GM18517 (cell line): ENCODE measurements around the gene CCT2.
A peak's percentile ranks its signal among the peaks of the same experiment; 100 is the strongest.

Source experiments
- ATAC-seq: cut with Tn5 transposase; IDR thresholded peaks from one replicate; pipeline ENCODE4 v1.9.1; 2021; ENCODE audit warnings: mild to moderate bottlenecking, moderate library complexity; ENCODE audit not compliant: unreplicated experiment

Gene CCT2

DNA sequence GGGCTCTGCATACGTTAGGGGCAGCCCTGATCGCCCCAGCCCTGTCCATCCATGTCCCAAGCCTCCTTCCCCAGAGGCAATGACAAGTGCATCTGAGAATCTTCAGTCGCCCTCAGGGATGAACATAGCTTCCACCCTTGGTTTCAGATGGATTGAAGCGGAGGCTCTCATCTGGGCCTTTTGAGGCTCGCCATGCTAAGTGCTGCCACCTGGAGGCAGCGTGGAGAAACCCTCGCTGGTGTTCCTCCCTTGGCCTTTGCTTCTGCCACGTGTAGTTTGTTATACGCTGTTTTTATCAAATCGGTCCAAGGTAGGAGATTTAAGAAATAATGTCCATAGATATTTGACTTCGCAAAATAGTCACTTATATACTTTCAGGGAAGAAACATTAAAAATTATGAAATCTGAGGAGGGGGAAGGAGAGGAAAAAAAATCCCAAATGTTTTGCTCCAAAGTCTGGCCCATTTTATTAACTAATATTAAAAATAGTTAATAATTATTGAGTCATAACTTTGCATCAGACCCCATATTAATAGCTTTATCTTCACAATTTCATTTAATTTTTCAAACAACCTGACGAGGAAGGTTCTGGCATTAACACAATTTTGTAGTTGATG, 54.2 kb downstream of the CCT2 start:
- peak; percentile 87 for ATAC-seq

DNA sequence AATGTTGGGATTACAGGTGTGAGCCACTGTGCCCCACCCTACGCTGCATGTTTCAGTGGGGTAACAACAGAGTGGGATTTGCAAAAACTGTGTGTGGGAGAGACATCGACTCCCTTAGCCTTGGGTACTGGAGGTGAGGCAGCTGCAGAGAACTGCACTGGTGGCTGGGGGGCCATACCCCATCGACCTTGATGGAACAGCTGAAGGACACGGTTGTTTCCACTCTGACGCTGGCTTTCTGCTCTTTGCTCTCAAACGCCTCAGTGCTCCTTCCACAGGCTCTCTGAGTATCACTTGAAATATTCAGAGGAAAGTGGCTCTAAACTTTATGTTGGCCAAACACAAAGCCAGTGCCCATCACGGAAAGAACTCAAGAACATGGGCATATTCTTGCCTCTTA, 56.3 kb downstream of the CCT2 start:
- no peak for ATAC-seq

DNA sequence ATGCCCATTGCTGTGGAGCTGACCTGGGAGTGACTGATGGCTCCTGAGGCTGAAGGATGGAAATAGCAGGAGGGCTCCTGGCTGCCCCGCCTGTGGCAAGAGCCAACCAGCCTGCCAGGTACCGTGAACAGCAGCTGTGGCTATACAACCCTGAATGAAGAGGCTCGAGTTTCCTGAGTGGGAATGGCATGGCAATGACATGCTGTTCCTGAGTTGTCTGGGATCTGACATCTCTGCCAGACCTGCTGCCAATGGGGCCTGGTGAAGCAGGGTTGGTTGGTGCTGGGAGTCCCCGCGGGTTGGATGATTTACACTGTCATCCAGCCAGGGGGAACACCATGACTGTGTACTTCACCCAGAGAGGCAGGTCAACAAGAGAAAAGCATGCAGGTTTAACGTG, 57.3 kb downstream of the CCT2 start:
- ATAC-seq = no peak

DNA sequence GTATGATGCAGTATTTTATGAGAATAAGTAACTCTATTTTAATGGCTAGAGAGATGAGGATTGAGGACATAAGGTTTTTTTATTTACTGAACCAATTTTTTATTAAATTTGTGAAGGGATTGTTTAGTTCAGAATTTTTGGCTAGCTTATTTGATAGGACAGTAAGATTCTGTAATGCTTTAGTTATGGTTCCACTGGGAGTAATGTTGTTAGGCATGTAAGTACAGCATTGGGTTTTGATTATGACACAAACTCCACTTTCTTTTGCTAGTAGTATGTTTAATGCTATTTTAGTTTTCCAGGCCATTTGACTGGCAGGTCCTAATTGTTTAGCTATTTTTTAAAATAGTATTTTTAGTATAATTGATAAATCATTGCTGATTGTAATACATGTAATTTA, 59.3 kb downstream of the CCT2 start:
- no peak for ATAC-seq

DNA sequence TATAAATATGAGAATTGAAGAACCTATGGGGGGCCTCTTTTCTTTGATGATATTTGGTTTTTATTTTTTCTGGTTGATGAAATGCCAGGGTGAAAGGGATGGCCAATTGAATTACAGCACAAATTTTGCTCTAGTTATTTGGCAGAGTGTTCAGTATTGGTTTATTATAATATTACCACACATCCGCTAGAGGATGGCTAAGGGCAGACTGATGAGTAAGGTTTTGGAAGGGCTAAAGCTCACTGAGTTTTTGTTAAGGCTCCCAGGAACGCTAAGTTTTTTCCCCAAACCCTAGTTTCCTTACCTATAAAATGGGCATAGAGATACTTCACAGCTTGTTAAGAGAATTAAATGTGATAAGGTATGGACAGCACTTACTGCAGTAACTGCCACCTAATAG, 59.8 kb downstream of the CCT2 start:
- ATAC-seq = no peak

DNA sequence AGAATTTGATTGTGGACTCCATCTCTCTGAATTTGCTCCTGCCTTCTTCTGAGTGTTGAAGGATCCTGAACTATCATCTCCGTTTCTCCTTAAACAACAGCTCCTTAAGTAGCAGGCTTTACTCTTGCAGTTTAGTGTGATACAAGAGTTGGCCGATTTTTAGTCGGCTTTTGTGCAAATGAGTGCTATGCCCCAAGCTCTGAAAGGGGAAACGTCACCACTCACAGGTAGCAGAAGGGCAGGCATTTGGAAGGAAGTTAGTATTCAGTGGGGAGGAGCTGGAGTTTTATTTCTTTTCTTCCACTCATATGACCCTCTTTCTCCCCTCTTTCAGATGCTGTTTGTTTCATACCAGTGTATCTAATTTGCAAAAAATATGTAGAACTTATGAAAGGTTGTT, 61.9 kb downstream of the CCT2 start:
- no peak for ATAC-seq

DNA sequence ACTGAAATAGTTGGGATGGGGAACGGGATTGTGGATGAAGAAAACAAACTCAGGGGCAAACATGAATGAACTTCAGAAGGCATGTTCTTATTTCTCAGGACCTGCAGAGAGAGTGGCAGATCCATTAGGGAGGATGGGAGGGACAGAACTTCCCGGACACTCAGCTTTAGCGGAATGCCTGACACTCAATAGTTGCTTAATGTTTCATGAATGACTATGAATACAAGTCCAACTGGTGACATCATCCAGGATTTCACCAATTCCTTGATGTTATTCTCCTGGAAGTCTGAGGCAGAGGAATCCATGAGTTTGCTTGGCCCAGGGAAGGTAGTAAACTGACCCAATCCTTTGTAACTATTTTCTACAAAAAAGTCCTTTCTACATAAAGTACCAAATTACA, 63.2 kb downstream of the CCT2 start:
- no peak for ATAC-seq

DNA sequence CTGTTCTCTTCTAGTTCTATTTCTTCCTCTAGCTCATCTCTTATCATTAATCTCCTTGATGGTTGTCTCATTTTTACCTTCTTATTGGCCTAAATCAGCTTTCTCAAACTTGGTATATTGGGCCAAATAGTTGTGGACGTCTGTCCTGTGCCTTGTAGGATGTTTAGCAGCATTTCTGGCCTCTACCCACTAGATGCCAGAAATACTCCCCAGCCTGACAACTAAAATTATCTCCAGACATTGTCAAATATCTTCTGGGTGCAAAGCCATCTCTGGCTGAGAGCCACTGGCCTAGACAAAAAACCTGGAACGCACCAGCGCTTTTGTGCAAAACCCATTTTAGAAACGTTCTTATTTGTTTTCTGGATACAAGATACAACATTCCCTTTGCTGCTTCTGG, 64.3 kb downstream of the CCT2 start:
- ATAC-seq = no peak
